Spinal cord (tissue), 10 donors: ENCODE measurements around the gene SEC14L5. TPM values are rescaled to one million over a fixed set of nuclear protein-coding genes. Genes with fewer than 3 reads are reported as not detected.
A peak's percentile ranks its signal among the peaks of the same experiment; 100 is the strongest.

Experiments
- DNase-seq, 6 donors: peaks; one replicate each; pipeline versions ENCODE4 v3.0.0 to v3.0.0-alpha.2; 2013 to 2015; ENCODE audit warnings: low spot score in 6 of 6, low read depth in 4 of 6
- H3K27ac ChIP-seq: one replicate; pipeline ENCODE4 v1.5.1; 2013; ENCODE audit warnings: low read depth, low read length, control low read depth
- H3K27me3 ChIP-seq: one replicate; pipeline ENCODE4 v1.6.1; 2013; ENCODE audit warnings: low read length; ENCODE audit not compliant: control insufficient read depth, insufficient read depth
- H3K36me3 ChIP-seq: one replicate; pipeline ENCODE4 v1.6.1; 2013; ENCODE audit warnings: low read length; ENCODE audit not compliant: control insufficient read depth, insufficient read depth
- H3K4me1 ChIP-seq: one replicate; pipeline ENCODE4 v1.6.1; 2013; ENCODE audit warnings: low read length; ENCODE audit not compliant: control insufficient read depth, insufficient read depth
- H3K4me3 ChIP-seq: one replicate; pipeline ENCODE4 v1.5.1; 2013; ENCODE audit warnings: low read depth, low read length, control low read depth
- H3K9me3 ChIP-seq: one replicate; pipeline ENCODE4 v1.6.1; 2013; ENCODE audit warnings: low read length; ENCODE audit not compliant: control insufficient read depth, insufficient read depth
- WGBS: methylation state at CpG from one replicate; pipeline ENCODE4 v1.1.5; 2013; ENCODE audit warnings: missing lambda C conversion rate; ENCODE audit not compliant: insufficient coverage; 5-methylcytosine and 5-hydroxymethylcytosine counted together
- long read RNA-seq, 4 donors: transcript quantifications; one replicate each; lab custom pipeline, GENCODE V29; 2026
- polyA plus RNA-seq, 2 donors: library from polyadenylated mRNA; unstranded; fragments of 120-200 nt; gene quantifications; one replicate each; pipeline ENCODE4 v1.2.1, GENCODE V29; 2013; ENCODE audit not compliant: insufficient read length in 2 of 2
- total RNA-seq, 2 donors: library from RNA; depleted of rRNA in 1 of 2; stranded (reverse); fragments of 120-200 nt in 1 of 2; fragments of >200 nt in 1 of 2; gene quantifications; one replicate each; pipeline versions ENCODE4 v1.2.3 to v1.2.4, GENCODE V29; 2013 to 2014
- donor health status: healthy.

The SEC14L5 gene
- total RNA-seq: 1 to 10 TPM; 1.6 to 4.5 TPM
- polyA plus RNA-seq: 1 to 10 TPM in 1 of 2 donors, under 1 TPM in 1; 0.93 to 1.8 TPM
- long read RNA-seq, donor 1: 0 reads
- long read RNA-seq, donor 2: 0 reads
- long read RNA-seq, donor 3: 0 reads
- long read RNA-seq, donor 4: 0 reads

DNA sequence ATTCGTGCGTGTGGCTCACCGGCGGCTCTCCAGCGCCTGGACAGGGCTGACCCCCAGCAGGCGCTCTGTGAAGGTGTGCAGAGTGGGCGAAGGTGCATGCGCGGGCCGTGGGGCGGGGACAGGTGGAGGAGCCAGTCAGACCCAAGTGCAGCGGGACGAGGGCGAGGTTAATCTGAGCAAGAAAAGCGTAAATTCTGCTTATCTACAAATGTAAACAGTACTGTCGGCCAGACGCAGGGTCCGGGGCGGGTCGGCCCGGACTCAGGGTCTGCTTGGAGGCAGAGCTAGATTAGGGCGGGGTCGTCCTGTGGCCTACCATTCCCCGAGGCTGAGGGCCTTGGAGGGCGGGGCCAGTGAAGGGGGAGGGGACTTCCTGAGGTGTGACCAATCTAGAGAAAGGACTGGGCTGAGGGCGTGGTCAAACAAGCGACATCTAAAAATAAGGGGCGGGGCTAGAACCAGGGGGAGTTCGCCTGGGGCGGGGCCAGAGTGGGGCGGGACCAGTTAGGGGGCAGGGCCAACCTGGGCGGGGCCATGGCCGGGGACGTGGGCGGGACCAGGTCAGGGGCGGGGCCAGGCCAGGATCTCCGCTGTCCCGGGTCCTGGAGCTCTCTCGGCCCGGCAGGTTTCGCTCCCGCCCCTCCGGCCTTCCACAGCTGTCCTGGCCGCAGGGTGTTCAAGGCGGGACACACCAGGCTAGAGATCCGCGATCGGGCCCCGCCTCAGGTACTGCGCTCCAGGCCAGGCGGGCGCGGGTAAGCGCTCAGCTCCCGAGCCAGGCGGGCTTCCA lies at the start of gene SEC14L5:
SEC14L5 (plus strand) TSS at position 611 of the 790 bp plus-strand sequence. CDS start 994 bp downstream, outside the sequence.
- DNase-seq: peak; percentile 43 to 98 (median 85)
- Histone ChIP-seq H3K36me3 (no peaks in the 10 kb centered on the region), H3K27me3 (peaks cover 13% of the 10 kb centered on the region), H3K4me1 (peaks cover 25% of the 10 kb centered on the region), H3K27ac (no peak within 1 kb of the TSS), H3K4me3 (peak within 1 kb of the TSS; percentile 56), H3K9me3 (no peaks in the 10 kb centered on the region)
- WGBS: under 1% methylated on average over 53 of the region's 56 CpGs

DNA sequence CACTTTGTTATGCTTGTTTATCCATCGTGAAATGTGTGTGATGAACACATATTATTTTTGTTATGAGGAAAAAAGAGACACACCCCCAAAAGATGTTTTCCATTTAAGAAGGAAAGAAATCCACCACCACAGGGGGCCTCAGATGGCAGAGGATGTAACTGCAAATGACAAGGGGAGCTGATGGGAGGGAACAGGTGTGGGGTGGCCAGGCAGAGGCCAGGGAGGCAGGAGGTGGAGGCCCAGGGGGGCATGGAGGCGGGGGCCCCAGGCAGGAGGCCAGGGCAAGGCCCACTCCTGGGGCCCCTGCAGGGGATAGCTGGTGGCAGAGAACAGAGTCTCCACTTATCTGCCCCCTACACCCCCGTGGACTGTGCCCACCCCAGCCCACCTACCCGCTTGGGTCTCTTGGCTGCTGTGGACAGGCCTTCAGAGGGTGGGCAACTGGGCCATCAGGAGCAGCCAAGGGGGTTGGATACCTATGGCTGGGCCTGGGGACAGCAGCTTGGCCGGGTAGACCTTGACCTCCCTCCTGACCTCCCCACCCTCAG lies 49.2 kb upstream of the SEC14L5 start:
- no peak for DNase-seq
- Histone ChIP-seq H3K36me3 (no peaks in the 10 kb centered on the region), H3K4me3 (no peak overlapping the region), H3K27ac (no peak overlapping the region), H3K27me3 (no peaks in the 10 kb centered on the region), H3K9me3 (no peaks in the 10 kb centered on the region), H3K4me1 (no peaks in the 10 kb centered on the region)
- WGBS: 71% methylated on average over 2 of the region's 5 CpGs

DNA sequence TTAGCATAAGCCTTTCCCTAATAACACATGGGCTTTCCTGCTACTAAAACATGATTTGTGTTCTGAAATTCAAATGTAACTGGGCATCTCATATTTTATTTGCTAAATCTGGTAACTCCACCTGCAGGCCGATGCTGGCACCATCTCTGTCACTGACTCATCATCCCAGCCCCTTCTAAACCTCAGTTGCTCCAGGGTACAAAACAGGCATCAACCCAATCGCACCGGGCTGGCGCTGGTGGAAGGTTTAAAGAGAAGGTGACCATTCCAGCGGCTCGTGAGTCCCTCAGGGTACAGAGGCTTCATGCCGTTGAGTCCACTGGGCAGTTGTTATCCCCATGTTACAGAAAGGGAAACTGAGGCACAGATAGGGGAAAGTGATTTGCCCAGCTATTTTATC lies 48.3 kb upstream of the SEC14L5 start:
- no peaks in the 10 kb centered on the region for H3K9me3 ChIP-seq
- DNase-seq: no peak
- no peaks in the 10 kb centered on the region for H3K27me3 ChIP-seq
- H3K4me3 ChIP-seq: no peak overlapping the region
- WGBS: 92% methylated on average over 7 of the region's 7 CpGs
- H3K36me3 ChIP-seq: no peaks in the 10 kb centered on the region
- no peaks in the 10 kb centered on the region for H3K4me1 ChIP-seq
- H3K27ac ChIP-seq: no peak overlapping the region

DNA sequence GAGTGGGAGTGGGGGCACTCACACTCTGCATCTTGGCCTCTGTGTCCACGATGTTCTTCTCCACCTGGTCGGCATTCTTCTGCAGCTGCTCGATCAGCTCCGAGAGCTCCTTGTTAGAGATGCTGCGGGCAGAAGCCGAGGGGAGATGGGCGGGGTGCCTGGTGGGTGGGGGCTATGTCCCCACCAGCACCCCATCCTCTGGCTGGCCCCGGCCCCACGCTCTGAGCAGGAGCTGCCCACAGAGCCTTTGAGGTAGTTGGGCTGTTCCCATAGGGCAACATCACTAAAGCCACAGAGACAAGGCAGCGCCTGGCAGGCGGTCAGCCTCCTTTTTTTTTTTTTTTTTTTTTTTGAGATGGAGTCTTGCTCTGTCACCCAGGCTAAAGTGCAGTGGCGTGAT lies 47.3 kb upstream of the SEC14L5 start:
- Histone ChIP-seq H3K9me3 (no peaks in the 10 kb centered on the region), H3K4me1 (no peaks in the 10 kb centered on the region), H3K4me3 (no peak overlapping the region), H3K27ac (no peak overlapping the region), H3K27me3 (no peaks in the 10 kb centered on the region), H3K36me3 (no peaks in the 10 kb centered on the region)
- DNase-seq: no peak
- WGBS: 88% methylated on average over 4 of the region's 12 CpGs

DNA sequence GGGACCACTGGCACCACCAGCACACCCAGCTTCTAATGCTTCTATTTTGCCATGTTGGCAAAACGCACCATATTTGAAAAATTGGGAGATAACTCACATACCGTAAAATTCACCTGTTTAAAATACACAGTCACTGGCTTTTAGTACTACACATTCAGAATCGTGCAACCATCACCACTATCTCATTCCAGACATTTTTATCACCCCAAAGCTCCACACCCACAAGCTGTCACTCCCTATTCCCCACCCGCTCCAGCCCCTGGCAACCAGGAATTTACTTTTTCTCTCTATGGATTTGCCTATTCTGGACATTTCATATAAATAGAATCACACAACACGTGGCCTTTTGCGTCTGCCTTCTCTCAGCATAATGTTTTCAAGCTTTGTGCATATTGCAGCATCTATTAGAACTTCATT lies 46.2 kb upstream of the SEC14L5 start:
- Histone ChIP-seq H3K27me3 (no peaks in the 10 kb centered on the region), H3K4me1 (no peaks in the 10 kb centered on the region), H3K4me3 (no peak overlapping the region), H3K36me3 (no peaks in the 10 kb centered on the region), H3K9me3 (no peaks in the 10 kb centered on the region), H3K27ac (no peak overlapping the region)
- 69% methylated on average over 6 of the region's 6 CpGs for WGBS
- DNase-seq: no peak

DNA sequence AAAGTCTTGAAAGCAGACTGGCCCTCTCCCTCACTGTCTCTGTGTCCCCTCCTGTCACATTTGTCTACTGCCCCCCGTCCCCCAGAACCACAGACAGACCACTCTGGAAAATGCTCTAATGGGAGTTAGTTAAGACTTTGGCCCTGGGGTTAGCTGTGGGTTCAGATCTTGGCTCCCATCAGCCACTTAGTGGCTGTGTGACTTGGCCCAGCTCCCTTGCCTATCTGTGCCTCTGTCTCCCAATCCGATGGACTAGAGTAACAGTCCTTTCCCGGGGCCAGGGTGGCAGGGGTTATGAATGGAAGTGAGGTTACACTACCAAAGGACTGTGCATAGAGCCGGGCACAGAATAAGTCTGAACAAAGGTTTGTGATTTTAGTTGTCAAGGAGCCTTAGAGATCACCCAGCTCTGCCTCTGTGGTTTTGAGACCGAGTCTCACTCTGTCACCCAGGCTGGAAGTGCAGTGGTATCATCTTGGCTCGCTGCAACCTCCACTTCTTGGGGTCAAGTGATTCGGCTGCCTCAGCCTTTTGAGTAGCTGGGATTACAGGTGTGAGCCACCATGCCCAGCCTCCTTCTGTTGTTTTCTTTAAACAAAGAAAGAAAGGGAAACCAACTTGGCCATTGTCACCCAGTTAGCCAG lies 44.9 kb upstream of the SEC14L5 start:
- Histone ChIP-seq H3K4me3 (no peak overlapping the region), H3K36me3 (no peaks in the 10 kb centered on the region), H3K27ac (no peak overlapping the region), H3K9me3 (no peaks in the 10 kb centered on the region), H3K4me1 (no peaks in the 10 kb centered on the region), H3K27me3 (no peaks in the 10 kb centered on the region)
- DNase-seq: no peak
- 77% methylated on average over 2 of the region's 7 CpGs for WGBS

DNA sequence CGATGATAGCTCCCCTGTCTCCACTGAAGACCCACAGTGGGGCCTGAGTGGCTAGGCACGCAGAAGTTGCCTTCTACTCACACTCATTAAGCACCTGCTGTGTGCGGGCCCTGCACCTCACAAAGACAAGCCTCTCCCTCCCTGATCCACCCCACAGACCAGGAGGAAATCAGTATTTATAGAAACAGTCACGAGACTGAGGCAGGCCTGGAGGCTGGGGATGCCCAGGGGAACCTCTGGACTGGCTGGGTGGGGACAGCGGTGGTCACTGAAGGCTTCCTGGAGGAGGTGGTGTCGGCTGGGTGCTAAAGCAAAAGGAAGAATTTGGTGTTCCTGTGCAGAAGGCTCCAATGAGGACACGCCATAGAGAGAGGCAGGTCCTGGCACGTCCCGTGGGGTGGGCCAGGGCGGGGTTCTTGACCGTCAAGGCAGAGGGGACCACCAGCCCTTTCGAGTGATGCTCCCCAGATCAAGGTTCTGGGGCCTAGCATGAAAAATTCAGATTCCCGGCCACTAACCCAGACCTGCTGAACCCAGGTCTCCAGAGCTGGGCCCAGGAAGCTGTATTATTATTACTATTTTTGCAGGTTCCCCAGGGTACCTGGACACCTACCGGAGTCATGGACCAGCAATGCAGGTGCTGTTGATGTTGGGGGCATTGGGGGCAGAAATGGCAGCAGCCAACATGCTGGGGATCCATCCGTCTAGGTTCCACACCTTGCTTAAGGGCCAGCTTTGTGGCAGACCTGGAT lies 44.2 kb upstream of the SEC14L5 start:
- Histone ChIP-seq H3K9me3 (no peaks in the 10 kb centered on the region), H3K4me3 (no peak overlapping the region), H3K4me1 (no peaks in the 10 kb centered on the region), H3K36me3 (no peaks in the 10 kb centered on the region), H3K27ac (no peak overlapping the region), H3K27me3 (no peaks in the 10 kb centered on the region)
- DNase-seq: no peak
- WGBS: 85% methylated on average over 15 of the region's 15 CpGs

DNA sequence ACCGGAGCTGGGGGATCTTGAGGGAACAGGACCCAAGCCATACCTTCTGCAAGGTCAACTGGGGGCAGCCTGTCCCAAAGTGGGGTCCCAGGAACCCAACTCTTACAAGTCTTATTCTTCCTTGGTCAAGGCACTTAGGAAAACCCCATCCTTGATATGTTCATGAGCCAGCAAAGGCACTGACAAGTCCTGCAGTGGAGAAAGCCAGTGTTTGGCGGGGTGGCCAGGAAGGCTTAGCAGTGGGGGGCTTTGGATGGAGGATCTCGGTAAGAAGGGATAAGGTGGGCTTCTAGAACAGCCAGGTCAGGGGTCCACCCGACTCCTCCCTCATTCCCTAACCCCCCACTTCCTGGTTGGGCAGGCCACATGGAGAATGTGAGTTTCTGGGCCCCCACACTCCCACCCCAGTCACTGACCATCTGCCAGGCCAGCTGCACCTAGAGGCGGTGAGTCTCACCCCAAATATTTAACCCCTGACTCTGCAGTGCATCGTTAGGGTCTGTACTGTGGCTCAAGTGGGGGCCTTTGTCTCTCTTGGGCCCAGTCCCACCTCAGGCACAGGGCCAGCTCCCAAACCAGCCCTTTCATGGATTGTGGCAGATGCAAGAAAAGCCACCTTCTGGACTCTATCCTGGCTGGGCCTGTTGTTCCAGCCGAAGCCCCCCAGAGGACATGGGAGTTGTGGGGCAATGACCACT lies 43.5 kb upstream of the SEC14L5 start:
- Histone ChIP-seq H3K9me3 (no peaks in the 10 kb centered on the region), H3K27me3 (no peaks in the 10 kb centered on the region), H3K27ac (no peak overlapping the region), H3K36me3 (no peaks in the 10 kb centered on the region), H3K4me1 (no peaks in the 10 kb centered on the region), H3K4me3 (no peak overlapping the region)
- WGBS: 77% methylated on average over 6 of the region's 7 CpGs
- DNase-seq: no peak

DNA sequence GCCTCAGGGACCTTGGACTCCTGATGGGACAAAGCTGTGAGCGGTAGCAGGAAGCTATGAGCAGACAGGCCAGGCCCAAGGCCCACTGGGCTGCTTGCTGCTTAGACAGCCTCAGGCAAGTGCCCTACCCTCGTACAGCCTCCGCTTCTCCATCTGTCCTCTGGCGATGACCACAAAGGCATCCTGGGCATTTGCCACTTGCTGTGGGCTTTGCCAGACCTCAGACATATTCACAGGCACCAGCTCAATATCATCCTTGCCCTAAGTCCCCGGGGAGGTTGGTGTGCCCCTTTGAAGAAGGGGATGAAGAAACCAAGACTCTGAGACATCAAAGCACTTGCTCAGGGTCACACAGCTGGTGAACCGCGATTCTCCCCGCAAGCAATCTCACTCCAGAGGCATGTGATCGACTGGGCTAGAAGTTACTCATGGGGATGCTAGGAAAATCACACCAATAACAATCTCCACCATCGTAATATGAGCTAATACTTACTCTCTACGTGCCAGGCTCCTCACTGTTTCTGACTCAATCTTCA lies 42.8 kb upstream of the SEC14L5 start:
- no peak overlapping the region for H3K4me3 ChIP-seq
- DNase-seq: no peak
- H3K27me3 ChIP-seq: no peaks in the 10 kb centered on the region
- WGBS: 73% methylated on average over 6 of the region's 11 CpGs
- no peak overlapping the region for H3K27ac ChIP-seq
- no peaks in the 10 kb centered on the region for H3K36me3 ChIP-seq
- H3K9me3 ChIP-seq: no peaks in the 10 kb centered on the region
- no peaks in the 10 kb centered on the region for H3K4me1 ChIP-seq
